H54 (cell line): Measurements from ENCODE around the gene ZC3H8.

ENCODE experiments used
- DNase-seq: peaks from one replicate; pipeline ENCODE4 v3.0.0; 2011; ENCODE audit warnings: low spot score, mixed read lengths; ENCODE audit not compliant: insufficient read length
- FAIRE-seq: peaks from 3 replicates; lab custom pipeline; 2011; peaks lifted over from hg19 to GRCh38; lab: Jason Lieb, UNC
- POLR2A ChIP-seq: IDR thresholded peaks from 2 replicates; pipeline ENCODE4 v1.6.1; 2011; ENCODE audit warnings: low read depth, mild to moderate bottlenecking, low read length

ZC3H8 gene

DNA sequence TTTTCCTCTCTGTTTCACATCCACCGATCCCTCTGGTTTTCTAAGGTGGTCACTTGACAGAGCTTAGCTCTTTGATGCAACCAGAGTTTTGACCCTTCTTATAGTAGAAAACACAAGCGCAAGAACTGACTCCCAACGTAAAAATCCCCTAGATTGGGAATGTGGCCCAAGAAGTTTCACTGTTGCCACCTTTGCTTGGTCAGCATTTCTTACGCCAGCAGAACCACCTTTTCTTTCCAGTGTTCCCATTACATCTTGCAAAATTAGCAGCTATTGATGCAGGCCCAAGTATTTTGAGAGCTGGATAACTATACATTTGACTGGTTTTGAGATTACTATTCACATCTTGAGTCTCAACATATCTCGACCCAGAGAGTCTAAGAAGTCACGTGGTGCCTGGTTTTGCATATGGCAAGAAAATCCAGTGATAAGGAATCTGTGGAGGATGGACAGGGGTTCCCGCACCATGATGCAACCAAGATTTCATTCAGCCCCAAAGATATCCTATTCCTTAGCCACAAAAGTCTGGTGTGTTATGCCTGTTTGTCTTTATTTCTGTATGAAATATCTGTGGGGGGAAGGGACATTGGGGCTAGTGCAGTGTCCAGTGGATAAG lies 78.8 kb downstream of the ZC3H8 start:
- no peak for TF ChIP-seq POLR2A
- DNase-seq: no peak
- no peak for FAIRE-seq

DNA sequence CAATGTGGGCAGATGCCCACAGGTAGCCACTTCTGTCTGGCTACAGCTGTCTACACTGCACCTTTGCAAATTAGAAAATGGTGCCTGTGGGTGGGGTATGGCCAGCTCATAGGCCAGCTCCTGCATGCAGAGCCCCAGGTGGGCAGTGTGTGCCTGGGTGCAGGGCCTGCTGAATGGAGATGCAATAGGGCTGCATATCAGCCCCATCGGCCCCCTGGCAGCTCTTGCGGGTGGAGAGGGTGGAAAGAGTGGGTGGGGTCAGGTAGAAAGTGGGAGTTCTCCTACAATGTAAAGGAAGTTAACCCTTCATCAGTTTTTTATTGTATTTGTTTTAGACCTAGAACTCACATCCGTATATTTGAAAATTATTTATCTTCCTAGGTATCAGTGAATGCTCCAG lies 79.5 kb downstream of the ZC3H8 start:
- TF ChIP-seq POLR2A: no peak
- FAIRE-seq: no peak
- no peak for DNase-seq

DNA sequence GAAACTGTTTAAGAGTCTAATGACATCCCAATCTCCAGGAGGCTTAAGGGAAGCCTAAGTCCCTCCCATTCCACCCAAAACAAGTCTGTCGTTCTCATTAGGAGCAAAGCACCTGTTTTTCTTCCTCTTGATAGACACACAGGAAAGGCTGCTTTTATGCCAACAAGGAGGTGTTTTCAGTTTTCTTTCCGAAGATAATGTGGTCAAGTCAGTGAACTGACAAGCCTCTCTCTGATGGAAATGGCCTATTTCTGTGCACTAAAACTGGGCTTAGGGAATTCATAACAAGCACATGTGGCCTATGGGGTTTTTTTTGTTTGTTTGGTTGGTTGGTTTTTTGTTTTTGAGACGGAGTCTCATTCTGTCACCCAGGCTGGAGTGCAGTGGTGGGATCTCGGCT lies 80.5 kb downstream of the ZC3H8 start:
- TF ChIP-seq POLR2A: no peak
- DNase-seq (no peak), FAIRE-seq (no peak)

DNA sequence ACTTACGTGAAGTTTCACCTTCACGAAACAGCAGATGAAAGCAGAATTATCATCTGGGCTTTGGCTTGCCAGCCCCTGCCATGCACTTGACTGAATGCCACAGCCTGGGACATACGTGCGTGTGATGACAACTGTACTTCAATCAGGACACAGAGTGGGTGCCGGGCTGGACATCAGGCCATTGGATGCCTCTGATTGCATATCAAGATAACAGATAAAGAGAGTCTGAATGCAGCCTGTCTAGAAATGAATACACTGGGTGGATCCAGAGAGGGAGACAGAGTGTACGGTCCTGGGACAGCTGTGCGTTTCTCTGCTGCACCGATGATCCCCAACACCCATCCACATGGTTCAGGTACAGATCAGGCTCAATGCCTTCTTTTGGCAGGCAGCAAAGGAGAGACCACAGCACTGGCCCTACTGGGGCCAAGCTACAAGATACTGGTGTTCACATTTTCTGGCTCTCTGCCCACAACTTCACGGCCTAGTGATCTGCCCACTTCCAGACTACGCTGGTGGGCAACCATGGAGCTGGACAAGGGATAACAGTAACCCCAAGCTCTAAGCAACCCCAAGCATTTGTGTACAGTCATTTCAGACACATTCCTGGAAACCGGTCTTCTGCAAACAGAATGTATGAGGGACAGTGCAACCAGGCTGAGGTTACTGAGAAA lies 81.1 kb downstream of the ZC3H8 start:
- DNase-seq (no peak), FAIRE-seq (no peak)
- TF ChIP-seq POLR2A: no peak

DNA sequence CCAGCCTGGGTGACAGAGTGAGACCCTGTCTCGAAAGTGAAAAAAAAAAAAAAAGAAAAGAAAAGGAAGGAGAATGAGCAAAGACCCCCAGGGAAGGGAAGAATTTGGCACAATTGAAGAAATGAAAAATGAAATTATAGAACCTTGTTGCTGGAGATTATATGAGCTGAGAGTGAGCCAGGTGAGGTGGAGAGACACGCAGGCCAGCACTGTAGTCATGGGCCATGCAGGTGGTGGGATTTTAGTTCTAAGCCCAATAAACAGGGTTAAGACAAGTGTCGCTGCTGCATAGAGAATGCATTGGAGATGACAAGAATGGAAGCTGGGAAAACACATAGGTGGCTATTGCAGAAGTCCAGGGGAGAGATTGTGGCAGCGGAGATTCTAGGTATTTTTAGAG lies 84.3 kb downstream of the ZC3H8 start:
- FAIRE-seq: no peak
- DNase-seq: no peak
- no peak for TF ChIP-seq POLR2A

DNA sequence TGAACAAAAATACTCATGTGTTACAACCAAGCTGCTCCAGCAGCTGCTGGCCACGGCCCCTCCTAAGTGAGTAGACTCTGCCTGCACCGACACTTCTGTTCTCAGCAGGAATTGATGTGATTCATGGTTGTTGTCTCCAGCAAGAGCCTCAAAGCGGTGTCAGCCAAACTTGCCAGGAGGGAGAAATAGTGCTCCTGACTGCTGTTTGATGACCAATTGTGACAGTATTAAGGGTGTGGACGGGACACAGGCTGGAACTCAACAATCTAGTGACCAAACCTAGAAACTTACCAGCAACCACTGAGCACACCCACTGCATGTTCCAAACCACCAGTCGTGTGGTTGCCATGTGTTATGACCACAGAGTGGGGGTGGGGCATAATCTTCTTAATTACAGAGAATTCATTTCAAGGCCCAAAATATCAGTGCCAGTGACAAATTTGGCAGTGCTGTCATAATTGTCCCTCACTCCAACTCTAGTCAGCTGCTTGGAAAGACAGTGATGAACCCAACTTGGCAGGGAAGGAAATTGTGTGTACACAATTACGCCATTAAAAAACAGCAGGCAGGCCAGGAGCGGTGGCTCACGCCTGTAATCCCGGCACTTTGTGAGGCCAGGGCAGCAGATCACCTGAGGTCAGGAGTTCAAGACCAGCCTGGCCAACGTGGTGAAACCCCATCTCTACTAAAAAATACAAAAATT lies 86.3 kb downstream of the ZC3H8 start:
- FAIRE-seq: no peak

DNA sequence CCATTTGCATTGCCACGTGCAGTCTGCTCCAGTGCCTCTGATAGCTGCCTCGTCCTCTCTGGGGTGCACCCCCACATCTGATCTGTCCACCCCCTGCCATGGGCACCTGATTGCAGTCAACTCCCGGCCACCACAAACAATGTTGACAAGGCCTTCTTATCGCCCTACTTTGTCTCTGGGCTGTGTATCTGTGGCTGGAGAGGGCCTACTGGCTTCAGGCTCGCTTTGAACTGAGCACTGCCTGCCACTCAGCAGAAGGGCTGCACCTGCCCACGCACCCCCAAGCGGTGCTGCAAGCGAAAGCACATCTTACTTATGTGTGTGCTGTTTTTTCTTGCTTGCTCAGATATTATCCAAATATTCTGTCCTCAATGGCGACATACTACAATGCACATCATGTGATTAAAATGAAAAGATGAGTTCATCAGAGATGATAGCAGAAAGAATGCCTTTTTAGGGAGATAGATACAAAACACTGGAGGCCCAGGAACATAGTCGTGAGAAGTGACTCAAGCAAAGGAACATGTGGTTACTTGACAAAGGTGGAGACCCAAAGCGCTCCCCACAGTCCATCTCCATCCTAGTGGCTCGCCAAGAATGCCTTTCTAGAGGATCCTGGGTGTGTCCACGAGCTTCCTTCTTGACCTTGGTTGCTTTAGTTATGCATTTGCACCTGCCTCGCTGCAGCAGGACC lies 87.9 kb downstream of the ZC3H8 start:
- TF ChIP-seq POLR2A: no peak
- DNase-seq (no peak), FAIRE-seq (no peak)

More for the DNA sequence above, 86.3 kb downstream of the ZC3H8 start:
- DNase-seq: peak; percentile 26
- no peak for TF ChIP-seq POLR2A

DNA sequence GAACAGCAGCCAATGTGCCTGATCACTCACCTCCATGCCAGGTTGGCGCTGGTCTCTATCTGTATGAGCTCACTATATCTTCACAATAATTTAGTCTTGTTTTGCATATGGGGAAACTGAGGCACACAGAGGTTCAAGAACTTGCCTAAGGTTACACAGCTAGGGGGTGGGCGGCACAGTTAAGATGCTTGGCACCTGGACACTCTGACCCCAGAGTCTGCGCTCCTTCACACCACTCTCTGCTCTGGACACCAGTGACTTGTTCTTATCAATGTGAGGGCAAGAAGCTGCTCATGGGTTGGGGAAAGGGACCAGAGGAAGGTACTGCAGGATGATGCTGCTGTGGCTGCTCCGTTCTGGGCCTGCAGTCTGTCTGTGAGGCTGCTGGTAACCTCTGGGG lies 89.5 kb downstream of the ZC3H8 start:
- DNase-seq (no peak), FAIRE-seq (no peak)
- no peak for TF ChIP-seq POLR2A

DNA sequence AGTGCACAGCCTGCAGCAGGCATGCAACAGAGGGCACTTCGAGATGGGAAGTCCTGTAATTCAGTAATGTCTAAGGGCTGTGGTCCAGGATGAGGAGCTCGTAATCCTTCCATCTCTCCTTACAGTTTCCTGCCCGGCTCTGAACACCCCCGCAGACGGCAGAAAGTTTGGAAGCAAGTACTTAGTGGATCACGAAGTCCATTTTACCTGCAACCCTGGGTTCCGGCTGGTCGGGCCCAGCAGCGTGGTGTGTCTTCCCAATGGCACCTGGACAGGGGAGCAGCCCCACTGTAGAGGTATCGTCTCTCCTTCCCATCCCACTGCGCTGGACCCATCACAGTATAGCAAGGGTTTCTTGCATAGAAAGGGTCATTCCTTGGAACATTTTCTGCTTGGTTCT lies 90.0 kb downstream of the ZC3H8 start:
- DNase-seq (no peak), FAIRE-seq (no peak)
- TF ChIP-seq POLR2A: no peak

DNA sequence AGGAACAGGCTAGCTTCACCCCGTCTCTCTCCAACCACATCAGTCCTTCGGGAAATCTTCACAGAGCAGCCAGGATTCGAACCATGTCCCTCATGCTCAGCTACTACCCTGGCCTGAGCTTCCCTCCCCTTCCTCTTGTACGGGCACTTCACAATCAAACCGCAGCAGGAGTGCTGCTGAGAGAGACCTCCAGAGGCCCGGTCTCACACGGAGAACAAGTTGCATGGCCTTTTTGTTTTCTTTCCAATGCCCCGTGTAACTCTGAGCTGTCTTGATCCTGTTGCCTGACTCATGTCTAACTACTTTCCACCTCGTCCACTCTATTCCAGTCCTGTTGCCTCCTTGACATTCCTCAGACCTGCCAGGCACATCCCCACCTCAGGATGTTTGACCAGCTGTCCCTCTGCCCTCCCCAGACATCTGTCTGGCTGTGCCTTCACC lies 91.3 kb downstream of the ZC3H8 start:
- TF ChIP-seq POLR2A: no peak
- FAIRE-seq: no peak
- DNase-seq: no peak

DNA sequence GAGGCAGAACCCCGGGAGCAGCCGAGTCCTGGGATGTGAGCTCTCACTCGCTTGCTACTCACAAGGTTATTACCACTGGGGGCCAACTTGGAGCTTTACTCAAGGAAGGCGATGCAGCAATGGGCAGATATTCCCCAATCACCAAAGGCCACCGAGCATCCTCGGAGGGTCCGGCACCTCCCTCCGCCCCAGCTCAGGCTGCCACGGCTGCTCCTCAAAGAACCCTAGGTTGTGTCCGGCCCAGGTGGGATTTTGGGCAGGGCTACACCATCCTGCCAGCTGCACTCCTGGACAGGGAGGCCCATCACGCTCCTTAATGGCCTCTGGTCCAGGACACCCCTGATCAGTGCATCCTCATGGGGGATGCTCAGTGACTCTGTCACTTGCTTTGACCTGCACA lies 91.9 kb downstream of the ZC3H8 start:
- DNase-seq (no peak), FAIRE-seq (no peak)
- TF ChIP-seq POLR2A: no peak

DNA sequence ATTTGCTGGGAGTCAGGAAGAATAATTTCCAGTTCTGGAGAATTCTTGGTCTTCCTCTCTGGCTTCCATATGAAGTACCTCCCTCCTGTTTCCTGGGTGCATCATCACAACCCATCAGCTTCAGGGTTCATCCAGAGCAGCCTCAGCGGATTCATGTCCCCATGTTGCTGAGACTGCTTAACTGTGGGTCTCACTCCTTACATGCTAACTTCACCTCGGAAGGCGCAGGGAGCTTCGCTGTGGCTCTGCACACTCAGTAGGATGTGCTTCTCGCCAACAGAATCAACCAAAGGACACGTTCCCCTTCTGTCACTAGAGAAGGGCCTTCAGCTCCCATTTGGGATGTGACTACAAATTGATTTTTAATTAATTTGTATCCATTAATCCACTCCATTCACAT lies 92.5 kb downstream of the ZC3H8 start:
- FAIRE-seq (no peak), DNase-seq (no peak)
- TF ChIP-seq POLR2A: no peak
